Naive thymus-derived CD4-positive, alpha-beta T cell (primary cell): ENCODE measurements around the gene APEX1. TPM values are rescaled to one million over a fixed set of nuclear protein-coding genes. Genes with fewer than 3 reads are reported as not detected.

ENCODE experiments used
- ATAC-seq: fragments of 150-1000 bp; cut with Tn5 transposase; 2 replicates; pipeline ENCODE4 v1.10.0; 2021; ENCODE audit warnings: mild to moderate bottlenecking, moderate library complexity
- CTCF ChIA-PET: fragments of 350-600 bp; sonication (Branson Sonifier 250); formaldehyde crosslinking; loops from one replicate; lab custom pipeline; 2021; ENCODE audit warnings: antibody characterized with exemption; lab: Charles Lee
- POLR2A ChIA-PET: fragments of 350-600 bp; sonication (Branson Sonifier 250); formaldehyde crosslinking; loops from one replicate; lab custom pipeline; 2021; ENCODE audit warnings: antibody characterized with exemption, inconsistent platforms; lab: Charles Lee
- DNase-seq, 9 donors: peaks; one replicate each; pipeline versions ENCODE4 v3.0.0 to v3.0.0-alpha.2; 2020 to 2022; ENCODE audit warnings: mixed read lengths in 1 of 9
- H3K27ac ChIP-seq: one replicate; pipeline ENCODE4 v1.7.0; 2013; ENCODE audit warnings: mild to moderate bottlenecking, low read depth, low read length, moderate library complexity
- H3K27me3 ChIP-seq, 2 donors: one replicate each; pipeline ENCODE4 v1.7.0; 2013; ENCODE audit warnings: low read length in 2 of 2, mild to moderate bottlenecking in 2 of 2, moderate library complexity in 2 of 2; ENCODE audit not compliant: control insufficient read depth in 2 of 2, insufficient read depth in 2 of 2
- H3K36me3 ChIP-seq, 3 experiments: 1 replicate in 2 of 3; 2 replicates in 1 of 3; pipeline ENCODE4 v1.7.0; 2013; ENCODE audit warnings: low read length in 3 of 3, mild to moderate bottlenecking in 3 of 3, moderate library complexity in 1 of 3; ENCODE audit not compliant: insufficient read depth in 3 of 3, control insufficient read depth in 2 of 3
- H3K4me1 ChIP-seq, 2 donors: one replicate each; pipeline ENCODE4 v1.7.0; 2013; ENCODE audit warnings: low read length in 2 of 2, mild to moderate bottlenecking in 2 of 2, moderate library complexity in 1 of 2; ENCODE audit not compliant: control insufficient read depth in 2 of 2, insufficient read depth in 2 of 2
- H3K4me3 ChIP-seq: 2 replicates; pipeline ENCODE4 v1.7.0; 2013; ENCODE audit warnings: mild to moderate bottlenecking, low read length
- H3K9me3 ChIP-seq, 3 experiments: 1 replicate in 2 of 3; 2 replicates in 1 of 3; pipeline ENCODE4 v1.7.0; 2013; ENCODE audit warnings: low read length in 3 of 3; ENCODE audit not compliant: control insufficient read depth in 2 of 3
- H3K27ac Mint-ChIP-seq, 9 donors: one replicate each; pipeline ENCODE4 v1.8.0; 2020 to 2022; ENCODE audit warnings: mixed read lengths in 9 of 9, mild to moderate bottlenecking in 8 of 9, moderate library complexity in 5 of 9, inconsistent platforms in 2 of 9
- H3K27me3 Mint-ChIP-seq, 5 donors: one replicate each; pipeline ENCODE4 v1.8.0; 2021 to 2022; ENCODE audit warnings: mixed read lengths in 5 of 5, mild to moderate bottlenecking in 1 of 5
- H3K36me3 Mint-ChIP-seq, 5 donors: one replicate each; pipeline ENCODE4 v1.8.0; 2020 to 2022; ENCODE audit warnings: mixed read lengths in 5 of 5, mild to moderate bottlenecking in 3 of 5, inconsistent platforms in 1 of 5
- H3K4me1 Mint-ChIP-seq, 7 donors: one replicate each; pipeline ENCODE4 v1.8.0; 2020 to 2022; ENCODE audit warnings: mixed read lengths in 7 of 7, mild to moderate bottlenecking in 3 of 7, inconsistent platforms in 1 of 7
- H3K4me3 Mint-ChIP-seq, 10 donors: one replicate each; pipeline ENCODE4 v1.8.0; 2020 to 2022; ENCODE audit warnings: mild to moderate bottlenecking in 10 of 10, mixed read lengths in 10 of 10, moderate library complexity in 6 of 10, inconsistent platforms in 2 of 10
- H3K9me3 Mint-ChIP-seq, 11 donors: one replicate each; pipeline ENCODE4 v1.8.0; 2020 to 2022; ENCODE audit warnings: mixed read lengths in 11 of 11, mild to moderate bottlenecking in 4 of 11, inconsistent platforms in 1 of 11, moderate library complexity in 1 of 11
- intact Hi-C, 2 donors: fragments of 100-400 bp; cut with micrococcal nuclease; formaldehyde crosslinking; loops; one replicate each; pipeline ENCODE4 v1.15.1; 2023
- polyA plus RNA-seq, 2 donors: library from polyadenylated mRNA; unstranded; fragments of 300-500 nt; fragmentation: Illumina TruSeq; gene quantifications; one replicate each; pipeline ENCODE4 v1.2.3, GENCODE V29; 2021
- total RNA-seq, 6 experiments: library from RNA in 5 of 6; stranded (reverse) in 5 of 6; gene quantifications; 1 replicate in 5 of 6; 2 replicates in 1 of 6; pipeline ENCODE4 v1.2.3 and lab custom pipeline; 2021 to 2026

Gene APEX1
- total and polyA plus RNA-seq, 7 experiments from 2014 or later, result 97.4 to 205 (median 135) TPM

DNA sequence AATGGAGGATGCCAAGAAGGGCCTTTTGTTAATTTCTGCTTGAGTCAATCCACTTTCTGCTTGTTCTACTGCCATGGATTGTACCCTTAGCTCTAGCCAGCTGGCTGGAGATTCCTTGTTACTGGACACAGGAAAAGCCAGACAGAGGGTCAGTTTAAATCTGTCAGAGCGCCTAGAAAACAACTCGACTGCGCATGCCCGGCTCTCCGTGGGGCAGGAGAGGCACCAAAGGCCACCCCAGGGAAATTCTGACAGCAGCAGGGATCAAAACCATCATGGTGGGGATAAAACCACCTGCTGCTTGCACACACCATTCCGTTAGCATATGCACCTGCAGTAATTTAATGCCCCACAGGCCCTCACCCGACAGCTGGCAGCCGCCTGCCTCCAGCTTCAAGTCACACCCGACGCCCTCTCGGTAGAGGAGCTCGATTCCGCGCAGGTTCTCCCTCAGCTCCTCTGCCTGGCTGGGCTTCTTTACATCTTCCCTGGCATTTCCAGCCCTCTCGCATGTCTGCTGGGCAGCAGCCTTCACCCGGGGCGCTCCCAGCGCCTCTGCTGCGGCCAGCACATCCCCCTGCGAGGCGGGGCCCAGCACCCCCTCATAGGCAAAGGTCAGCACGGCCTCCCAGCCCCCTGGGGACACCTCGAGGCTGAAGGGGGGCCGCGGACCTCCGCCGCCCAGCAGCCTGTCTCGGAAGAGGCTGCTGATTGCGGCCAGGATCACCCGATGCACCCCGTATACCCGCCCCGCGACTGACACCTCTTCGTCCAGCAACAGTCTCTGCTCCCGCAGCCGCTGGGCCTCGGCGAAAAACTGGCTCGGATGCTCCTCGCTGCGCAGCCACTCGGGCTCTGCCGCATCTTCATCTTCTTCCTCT is 20.1 kb upstream of the APEX1 start:
- peaks cover 0 to 3% of the 10 kb centered on the region in 2 donors for H3K4me1 ChIP-seq
- H3K9me3 Mint-ChIP-seq, result peaks cover 0 to 2% (median 0%) of the 10 kb centered on the region in 11 donors
- CTCF ChIA-PET, result interaction anchor here (2.1 kb wide), 1 partner anchor 19 kb away, joined by 7 read pairs; no protein-coding TSS in a partner anchor

DNA sequence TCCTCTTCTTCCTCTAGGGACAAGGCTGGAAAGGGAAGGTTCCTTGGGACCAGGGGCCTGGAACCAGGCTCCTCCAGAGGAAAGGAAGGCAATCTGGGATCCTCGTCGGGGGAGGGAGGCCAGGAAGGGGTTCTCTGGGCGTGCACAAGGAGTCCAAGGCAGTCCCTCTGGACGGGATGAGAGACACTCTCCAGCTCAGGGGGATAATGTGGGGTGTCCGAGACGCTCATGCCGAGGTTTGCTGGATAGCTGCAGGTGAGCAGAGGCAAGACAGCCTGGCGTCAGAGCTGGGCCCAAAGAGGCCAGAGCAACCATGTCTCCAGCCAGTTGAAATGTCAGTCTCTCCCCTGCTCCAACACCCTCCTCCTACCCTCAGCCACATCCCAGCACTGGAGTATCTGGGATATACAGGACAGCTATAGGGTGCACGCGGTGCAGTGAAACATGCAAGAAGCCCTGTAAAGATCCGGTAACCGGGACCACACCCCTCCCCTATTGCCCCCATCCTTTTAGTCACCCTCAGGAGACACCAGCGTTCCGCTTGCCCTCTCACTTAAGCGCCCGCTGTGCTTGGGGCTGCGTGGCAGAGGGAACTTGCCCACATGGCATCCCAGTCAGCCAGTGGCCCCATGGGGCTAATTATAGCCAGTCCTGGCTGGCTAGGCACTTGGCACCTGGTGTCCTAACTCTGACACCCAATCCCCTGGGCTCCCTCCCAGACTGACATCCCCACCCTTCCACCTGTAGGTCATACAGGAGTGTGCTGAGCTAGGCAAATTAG is 19.3 kb upstream of the APEX1 start, which contains the start of gene KLHL33:
Gene KLHL33 (minus strand): TSS at position 585 of the 781 bp plus-strand sequence. CDS start 355 bp downstream, at position 230.
- no peak within 1 kb of the TSS for H3K27ac Mint-ChIP-seq
- intact Hi-C loops, result no loop called here

More for the DNA sequence above, 20.1 kb upstream of the APEX1 start:
- DNase-seq (no peak), ATAC-seq (no peak)
- no peaks in the 10 kb centered on the region for H3K27me3 Mint-ChIP-seq
- peaks cover 0 to 10% (median 4%) of the 10 kb centered on the region in 7 donors for H3K4me1 Mint-ChIP-seq
- Histone ChIP-seq H3K27ac (no peak overlapping the region), H3K27me3 (no peaks in the 10 kb centered on the region), H3K36me3 (no peaks in the 10 kb centered on the region), H3K4me3 (no peak overlapping the region), H3K9me3 (no peaks in the 10 kb centered on the region)
- intact Hi-C loops, result no loop called here
- H3K4me3 Mint-ChIP-seq, result no peak overlapping the region
- no peaks in the 10 kb centered on the region for H3K36me3 Mint-ChIP-seq
- POLR2A ChIA-PET, result no interaction called here
- H3K27ac Mint-ChIP-seq, result peak overlapping the region in 1 of 9 donors; percentile 43

DNA sequence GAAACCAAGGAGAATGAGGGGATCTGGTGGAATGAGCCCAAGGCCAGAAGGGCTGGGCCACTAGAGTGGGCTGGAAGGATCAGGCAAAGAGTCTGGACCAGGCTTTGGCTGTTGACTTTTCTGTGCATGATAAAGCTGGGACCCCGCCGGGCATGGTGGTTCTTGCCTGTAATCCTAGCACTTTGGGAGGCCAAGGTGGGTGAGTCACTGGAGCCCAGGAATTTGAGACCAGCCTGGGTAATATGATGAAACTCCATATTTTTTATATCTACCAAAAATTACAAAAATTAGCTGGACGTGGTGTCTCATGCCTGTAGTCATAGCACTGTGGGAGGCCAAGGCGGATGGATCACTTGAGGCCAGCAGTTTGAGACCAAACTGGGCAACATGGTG is 18.7 kb upstream of the APEX1 start:
- no peaks in the 10 kb centered on the region for H3K36me3 ChIP-seq
- H3K9me3 ChIP-seq, result no peaks in the 10 kb centered on the region
- ChIA-PET POLR2A (no interaction called here), CTCF (no interaction called here)
- no peak overlapping the region for H3K4me3 ChIP-seq
- Mint-ChIP-seq H3K9me3 (peaks cover 0 to 3% (median 0%) of the 10 kb centered on the region in 11 donors), H3K27me3 (no peaks in the 10 kb centered on the region), H3K4me3 (no peak overlapping the region), H3K27ac (no peak overlapping the region), H3K4me1 (peaks cover 10 to 22% (median 15%) of the 10 kb centered on the region in 7 donors), H3K36me3 (peaks cover 0 to 3% (median 0%) of the 10 kb centered on the region in 5 donors)
- no peak overlapping the region for H3K27ac ChIP-seq
- H3K27me3 ChIP-seq, result no peaks in the 10 kb centered on the region
- ATAC-seq (no peak), DNase-seq (no peak)
- intact Hi-C loops, result no loop called here
- H3K4me1 ChIP-seq, result peaks cover 9 to 13% of the 10 kb centered on the region in 2 donors

More for the DNA sequence above, 19.3 kb upstream of the APEX1 start, which contains the start of gene KLHL33:
- ChIA-PET POLR2A (no interaction called here), CTCF (no interaction called here)
- Mint-ChIP-seq H3K36me3 (peaks cover 0 to under 1% (median 0%) of the 10 kb centered on the region in 5 donors), H3K27me3 (no peaks in the 10 kb centered on the region), H3K9me3 (peaks cover 0 to 3% (median 0%) of the 10 kb centered on the region in 11 donors), H3K4me3 (no peak within 1 kb of the TSS), H3K4me1 (peaks cover 6 to 17% (median 10%) of the 10 kb centered on the region in 7 donors)
- DNase-seq (no peak), ATAC-seq (no peak)
- no peak within 1 kb of the TSS for H3K27ac ChIP-seq
- H3K4me3 ChIP-seq, result no peak within 1 kb of the TSS
- no peaks in the 10 kb centered on the region for H3K36me3 ChIP-seq
- no peaks in the 10 kb centered on the region for H3K27me3 ChIP-seq
- H3K9me3 ChIP-seq, result no peaks in the 10 kb centered on the region
- H3K4me1 ChIP-seq, result peaks cover 4 to 7% of the 10 kb centered on the region in 2 donors

DNA sequence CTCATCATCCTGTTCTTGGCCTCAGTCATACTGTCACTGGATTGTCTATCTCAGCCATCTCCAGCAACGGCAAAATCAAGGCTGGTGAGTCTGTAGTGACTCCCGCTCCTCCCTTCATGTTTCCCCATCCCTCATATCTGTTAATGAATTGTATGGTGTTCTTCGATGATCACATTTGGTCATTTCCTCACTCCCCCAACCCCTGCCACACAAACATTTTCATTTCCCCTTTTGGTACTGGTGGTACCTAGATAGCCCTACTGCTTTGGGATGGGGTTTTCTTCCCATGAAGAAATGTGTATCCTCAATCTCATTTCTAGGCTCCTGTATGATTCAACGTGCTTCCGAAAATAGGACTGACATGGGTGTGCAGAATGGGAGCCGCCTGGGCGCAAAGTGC is 16.4 kb upstream of the APEX1 start:
- Mint-ChIP-seq H3K9me3 (peaks cover 0 to 4% (median 0%) of the 10 kb centered on the region in 11 donors), H3K4me3 (no peak overlapping the region), H3K4me1 (peaks cover 18 to 35% (median 23%) of the 10 kb centered on the region in 7 donors), H3K36me3 (peaks cover 0 to 11% (median 6%) of the 10 kb centered on the region in 5 donors), H3K27ac (no peak overlapping the region), H3K27me3 (no peaks in the 10 kb centered on the region)
- Histone ChIP-seq H3K27me3 (no peaks in the 10 kb centered on the region), H3K4me1 (peaks cover 13 to 16% of the 10 kb centered on the region in 2 donors), H3K4me3 (no peak overlapping the region), H3K9me3 (no peaks in the 10 kb centered on the region), H3K36me3 (no peaks in the 10 kb centered on the region), H3K27ac (no peak overlapping the region)
- DNase-seq (no peak), ATAC-seq (no peak)
- ChIA-PET POLR2A (no interaction called here), CTCF (no interaction called here)
- intact Hi-C loops, result no loop called here

DNA sequence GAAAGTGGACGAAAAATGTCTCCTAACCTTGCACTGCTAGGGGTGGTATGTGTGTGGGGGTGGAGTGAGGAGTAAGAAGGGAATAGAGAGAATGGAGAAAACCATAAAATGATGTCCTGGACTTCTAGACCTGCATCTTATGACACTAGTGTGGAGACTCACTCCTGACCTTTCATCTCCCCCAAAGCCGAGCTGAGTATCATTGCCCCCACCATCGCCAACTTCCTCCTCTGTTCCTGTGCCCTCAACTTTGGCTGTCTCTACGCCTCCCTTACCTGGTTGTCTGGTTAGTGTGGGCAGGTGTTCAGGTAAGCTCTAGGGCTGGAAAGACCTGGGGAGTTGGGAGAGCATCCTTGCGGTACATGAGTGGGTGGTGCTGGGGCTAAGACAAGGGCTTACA is 14.6 kb upstream of the APEX1 start:
- Histone ChIP-seq H3K9me3 (no peaks in the 10 kb centered on the region), H3K27me3 (no peaks in the 10 kb centered on the region), H3K4me1 (peaks cover 13 to 16% of the 10 kb centered on the region in 2 donors), H3K36me3 (peaks cover 0 to 4% (median 0%) of the 10 kb centered on the region in 3 experiments), H3K27ac (peak overlapping the region; percentile 26), H3K4me3 (no peak overlapping the region)
- DNase-seq (no peak), ATAC-seq (no peak)
- intact Hi-C loops, result no loop called here
- Mint-ChIP-seq H3K9me3 (peaks cover 0 to 4% (median 0%) of the 10 kb centered on the region in 11 donors), H3K27me3 (no peaks in the 10 kb centered on the region), H3K4me3 (peak overlapping the region in 9 of 10 donors; percentile 42 to 70 (median 61)), H3K27ac (peak overlapping the region; percentile 6 to 95 (median 86)), H3K4me1 (peaks cover 18 to 35% (median 23%) of the 10 kb centered on the region in 7 donors), H3K36me3 (peaks cover 0 to 11% (median 6%) of the 10 kb centered on the region in 5 donors)
- POLR2A ChIA-PET, result interaction anchor here (0.7 to 3.3 kb wide), 3 partner anchors 11 to 16 kb away, joined by 3 to 14 read pairs (median 4); partner anchors contain the start of genes APEX1 and OSGEP
- CTCF ChIA-PET, result interaction anchor here (2.0 kb wide), 1 partner anchor 25 kb away, joined by 7 read pairs; no protein-coding TSS in a partner anchor

DNA sequence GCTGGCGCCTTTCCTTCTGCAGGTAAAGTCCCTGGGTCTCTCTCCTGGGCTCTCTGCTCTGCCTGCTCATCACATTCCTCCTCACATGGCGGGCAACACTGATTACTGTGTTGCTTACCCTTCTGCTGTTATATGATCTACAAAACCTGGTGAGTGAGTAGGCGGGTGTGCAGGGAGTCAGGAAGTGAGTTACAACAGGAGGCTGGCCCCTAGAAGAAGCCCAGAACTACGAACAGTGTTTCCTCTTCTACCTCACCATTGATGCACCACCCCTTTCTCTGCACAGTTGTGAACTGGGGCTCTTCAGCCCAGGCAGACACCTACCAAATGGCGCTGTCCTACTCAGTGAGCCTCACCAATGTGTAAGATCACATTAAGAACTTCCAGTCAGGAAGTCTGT is 14.1 kb upstream of the APEX1 start:
- peaks cover 0 to 11% (median 6%) of the 10 kb centered on the region in 5 donors for H3K36me3 Mint-ChIP-seq
- Histone ChIP-seq H3K4me3 (no peak overlapping the region), H3K36me3 (peaks cover 0 to 8% (median 0%) of the 10 kb centered on the region in 3 experiments), H3K4me1 (peaks cover 13 to 16% of the 10 kb centered on the region in 2 donors), H3K9me3 (no peaks in the 10 kb centered on the region), H3K27ac (peak overlapping the region; percentile 26), H3K27me3 (no peaks in the 10 kb centered on the region)
- ChIA-PET CTCF (interaction anchor here (2.0 kb wide), 1 partner anchor 26 kb away, joined by 7 read pairs; no protein-coding TSS in a partner anchor), POLR2A (interaction anchor here (0.7 to 3.3 kb wide), 5 partner anchors 9 to 21 kb away, joined by 3 to 14 read pairs (median 4); partner anchors contain the start of genes APEX1, OSGEP and PIP4P1)
- H3K4me3 Mint-ChIP-seq, result peak overlapping the region; percentile 49 to 75 (median 62)
- intact Hi-C loops, result loop anchor here in 1 of 2 donors (1.0 kb wide), 2 partner anchors 13 to 26 kb away; partner anchors contain the start of gene OSGEP
- peaks cover 18 to 35% (median 23%) of the 10 kb centered on the region in 7 donors for H3K4me1 Mint-ChIP-seq
- peaks cover 0 to 4% (median 0%) of the 10 kb centered on the region in 11 donors for H3K9me3 Mint-ChIP-seq
- DNase-seq, result peak in 7 of 9 donors; percentile 32 to 71 (median 56)
- no peaks in the 10 kb centered on the region for H3K27me3 Mint-ChIP-seq
- peak; percentile 99 for ATAC-seq
- H3K27ac Mint-ChIP-seq, result peak overlapping the region; percentile 60 to 95 (median 86)
